Glomerular visceral epithelial cell (primary cell): ENCODE results near the gene ACP5.

Experiments
- DNase-seq: peaks from one replicate; pipeline ENCODE4 v3.0.0-alpha.2; 2016; ENCODE audit errors: extremely low spot score

ACP5 gene

GRCh38 chr19:11547929-11548700 lies 29.3 kb downstream of the ACP5 start:
- no peak for DNase-seq

- no peak for DNase-seq
These were observed 36.2 kb downstream of the ACP5 start for GRCh38 chr19:11541238-11541637.

- DNase-seq = peak; percentile 85
These were observed 36.8 kb downstream of the ACP5 start for GRCh38 chr19:11540645-11541044.

- DNase-seq = peak; percentile 53
These were observed 37.7 kb downstream of the ACP5 start for GRCh38 chr19:11539495-11540365.

GRCh38 chr19:11538232-11539036 lies 39.0 kb downstream of the ACP5 start, which contains the start of gene CNN1:
Gene CNN1, plus strand, starts transcription at chr19:11538851. Its CDS starts 77 bp downstream, at chr19:11538928.
- peak; percentile 86 for DNase-seq

- DNase-seq = peak; percentile 90
These were observed 41.5 kb downstream of the ACP5 start for GRCh38 chr19:11535792-11536595.

GRCh38 chr19:11534948-11535347 lies 42.5 kb downstream of the ACP5 start:
- no peak for DNase-seq

GRCh38 chr19:11534538-11534937 lies 42.9 kb downstream of the ACP5 start:
- no peak for DNase-seq

- peak; percentile 43 for DNase-seq
These were observed 47.0 kb downstream of the ACP5 start for GRCh38 chr19:11530432-11530831.

GRCh38 chr19:11528551-11529341 lies 48.7 kb downstream of the ACP5 start, which contains the start of gene ECSIT:
Gene ECSIT, minus strand, starts transcription at chr19:11529134. Its CDS starts 9,964 bp downstream, at chr19:11519170.
- DNase-seq = peak; percentile 99
